VCaP (cell line): ENCODE data around the gene ANKRD44.

ENCODE experiments used
- H3K27ac ChIP-seq: fragments of 450-650 bp; 2 replicates; pipeline ENCODE4 v1.5.1; 2017
- TF ChIP-seq, protein P1 (sequence below): fragments of 450-650 bp; conservative IDR thresholded peaks from 2 replicates; pipeline ENCODE4 v1.5.1; 2017; ENCODE audit warnings: mild to moderate bottlenecking, moderate library complexity

The ANKRD44 gene

DNA sequence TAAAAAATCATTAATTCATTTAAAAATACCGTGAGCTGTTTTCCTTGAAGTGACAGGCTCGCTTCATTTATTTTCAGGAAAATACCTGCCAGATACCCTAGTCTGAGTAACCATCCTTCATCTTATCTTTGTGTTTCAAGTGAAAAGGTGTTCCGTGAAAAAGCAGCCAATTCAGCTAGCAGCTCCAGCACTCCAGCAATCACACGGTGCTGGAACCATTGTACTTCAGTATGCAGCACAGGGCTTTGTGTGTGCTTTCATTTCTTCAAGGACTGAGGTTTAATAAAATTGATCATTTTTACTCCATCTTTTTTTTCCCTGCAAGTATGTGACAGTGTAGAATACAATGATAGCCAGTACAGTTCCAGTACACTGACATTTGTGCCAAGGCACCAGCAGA lies 344.9 kb downstream of the ANKRD44 start:
- TF ChIP-seq, protein P1, sequence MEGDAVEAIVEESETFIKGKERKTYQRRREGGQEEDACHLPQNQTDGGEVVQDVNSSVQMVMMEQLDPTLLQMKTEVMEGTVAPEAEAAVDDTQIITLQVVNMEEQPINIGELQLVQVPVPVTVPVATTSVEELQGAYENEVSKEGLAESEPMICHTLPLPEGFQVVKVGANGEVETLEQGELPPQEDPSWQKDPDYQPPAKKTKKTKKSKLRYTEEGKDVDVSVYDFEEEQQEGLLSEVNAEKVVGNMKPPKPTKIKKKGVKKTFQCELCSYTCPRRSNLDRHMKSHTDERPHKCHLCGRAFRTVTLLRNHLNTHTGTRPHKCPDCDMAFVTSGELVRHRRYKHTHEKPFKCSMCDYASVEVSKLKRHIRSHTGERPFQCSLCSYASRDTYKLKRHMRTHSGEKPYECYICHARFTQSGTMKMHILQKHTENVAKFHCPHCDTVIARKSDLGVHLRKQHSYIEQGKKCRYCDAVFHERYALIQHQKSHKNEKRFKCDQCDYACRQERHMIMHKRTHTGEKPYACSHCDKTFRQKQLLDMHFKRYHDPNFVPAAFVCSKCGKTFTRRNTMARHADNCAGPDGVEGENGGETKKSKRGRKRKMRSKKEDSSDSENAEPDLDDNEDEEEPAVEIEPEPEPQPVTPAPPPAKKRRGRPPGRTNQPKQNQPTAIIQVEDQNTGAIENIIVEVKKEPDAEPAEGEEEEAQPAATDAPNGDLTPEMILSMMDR: no peak
- H3K27ac ChIP-seq: no peak overlapping the region

DNA sequence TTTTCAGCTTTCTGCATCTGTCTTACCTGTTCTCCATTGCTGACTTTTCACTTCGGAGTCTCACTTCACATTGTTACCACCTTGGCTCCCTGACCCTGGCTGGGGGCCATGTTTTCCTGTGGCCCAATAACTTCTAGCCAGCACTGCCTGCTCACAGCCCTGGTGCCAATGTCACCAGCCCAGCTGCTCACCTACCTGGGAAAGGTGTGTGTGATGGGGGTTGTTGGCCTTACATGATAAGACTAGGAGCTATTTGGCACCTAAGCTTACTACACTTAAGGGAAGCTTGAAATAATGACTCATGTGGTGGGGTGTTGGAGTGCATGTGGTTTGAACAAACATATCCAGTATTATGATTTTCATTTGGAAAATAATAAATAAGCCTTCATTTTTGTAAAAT lies 346.6 kb downstream of the ANKRD44 start:
- TF ChIP-seq, protein P1: no peak

DNA sequence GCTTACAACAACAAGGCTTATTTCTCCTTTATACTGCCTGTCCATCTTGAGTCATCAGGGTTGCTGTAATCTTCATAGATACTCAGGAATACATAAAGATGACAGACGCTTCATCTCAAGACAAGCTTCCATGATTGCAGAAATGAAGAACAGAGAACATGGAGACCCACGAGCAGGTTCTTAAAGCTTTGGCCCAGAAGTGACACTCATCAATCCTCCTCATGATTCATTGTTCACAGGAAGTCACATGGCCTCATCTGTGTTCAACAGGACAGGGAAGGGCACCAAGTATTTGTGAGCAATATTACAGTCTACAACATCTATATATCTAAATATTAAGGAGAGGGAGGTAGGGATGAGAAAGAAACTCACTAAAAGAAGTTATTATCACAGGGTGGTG lies 347.5 kb downstream of the ANKRD44 start:
- TF ChIP-seq, protein P1: no peak
- no peak overlapping the region for H3K27ac ChIP-seq

More for the DNA sequence above, 346.6 kb downstream of the ANKRD44 start:
- no peak overlapping the region for H3K27ac ChIP-seq

DNA sequence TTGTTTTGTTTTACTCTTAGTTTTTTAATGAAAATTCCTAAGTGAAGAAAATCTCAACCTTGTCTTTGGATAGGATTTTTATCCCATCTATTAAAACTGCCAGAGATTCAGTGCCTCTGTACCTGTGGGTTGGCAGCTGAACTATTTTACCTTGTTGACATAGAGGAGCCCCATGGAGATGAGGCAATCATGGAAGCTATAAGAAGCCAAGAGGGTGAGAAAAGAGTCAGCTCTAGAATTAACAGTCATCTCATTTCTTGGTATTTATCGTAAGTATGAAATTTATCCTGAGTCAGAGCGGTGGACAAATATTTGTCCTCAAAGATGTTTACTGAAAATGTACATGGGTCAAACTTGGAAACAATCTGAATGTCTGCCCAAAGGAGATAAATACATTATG lies 348.3 kb downstream of the ANKRD44 start:
- H3K27ac ChIP-seq: no peak overlapping the region
- TF ChIP-seq, protein P1: no peak

DNA sequence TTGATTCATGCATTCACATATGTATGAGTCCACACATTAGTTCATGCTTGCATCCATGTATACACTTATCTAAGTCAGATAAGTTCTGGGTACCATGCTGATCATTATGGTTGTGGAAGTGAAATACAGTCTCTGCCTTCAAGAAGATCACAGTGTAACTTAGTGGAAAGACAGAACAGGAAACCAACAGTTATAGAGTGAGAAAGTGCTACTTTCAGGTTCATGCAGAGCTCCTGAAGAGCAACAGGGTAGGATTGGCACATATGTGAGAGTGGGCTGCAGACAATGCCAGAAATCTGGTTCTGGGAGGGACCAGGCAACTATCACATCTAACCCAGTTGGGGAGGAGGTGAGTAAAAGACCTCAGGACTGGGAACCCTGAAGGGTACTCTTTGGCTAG lies 348.7 kb downstream of the ANKRD44 start:
- H3K27ac ChIP-seq: no peak overlapping the region
- TF ChIP-seq, protein P1: no peak

DNA sequence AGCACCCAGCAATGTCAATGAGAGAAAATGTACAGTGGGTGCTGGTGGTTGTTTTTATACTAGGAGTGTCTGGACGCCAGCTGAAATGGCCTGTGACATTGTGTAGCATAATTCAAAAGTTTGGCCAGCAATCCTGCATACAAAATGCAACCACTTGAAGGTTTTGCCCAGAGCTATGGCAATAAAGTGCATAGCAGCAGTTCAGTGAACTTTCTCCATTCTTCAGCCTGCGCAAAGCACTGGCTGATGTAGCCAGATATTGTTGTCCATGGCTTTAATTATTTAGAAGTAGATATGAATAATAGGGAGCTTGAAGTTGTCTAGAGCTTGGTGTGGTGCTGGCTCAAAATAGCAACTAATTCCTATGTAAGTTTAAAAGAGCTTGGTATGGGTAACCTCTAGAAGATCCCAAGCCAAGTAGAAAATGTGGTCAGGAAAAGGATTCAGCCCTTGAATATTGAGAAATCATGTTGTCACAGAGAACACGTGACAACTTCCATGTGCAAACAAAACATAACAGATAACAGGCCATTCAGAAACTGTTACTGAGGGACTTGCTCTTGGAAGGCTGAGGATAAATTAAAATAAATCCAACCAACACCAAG lies 350.7 kb downstream of the ANKRD44 start:
- no peak overlapping the region for H3K27ac ChIP-seq
- TF ChIP-seq, protein P1: no peak

DNA sequence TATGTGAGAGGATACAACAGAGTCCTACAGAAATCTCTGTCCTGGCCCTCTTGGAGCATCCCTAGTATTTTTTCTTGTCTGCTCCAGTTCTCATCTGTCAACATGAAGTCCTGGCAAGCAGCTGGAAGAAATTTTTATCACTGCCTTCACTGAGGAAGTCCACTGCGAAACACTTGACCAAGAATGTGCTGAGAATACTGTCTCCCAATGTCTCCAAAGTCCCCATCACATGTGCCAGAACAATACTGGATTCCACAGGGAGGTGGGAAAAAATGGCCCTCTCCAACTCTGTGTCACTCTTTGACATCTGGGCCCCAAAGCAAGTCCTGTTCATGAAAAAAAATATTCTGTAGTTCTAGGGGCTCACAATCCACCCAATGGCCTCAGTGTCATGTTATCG lies 351.3 kb downstream of the ANKRD44 start:
- no peak overlapping the region for H3K27ac ChIP-seq
- TF ChIP-seq, protein P1: no peak
